Measurements from ENCODE around the gene IL17C. TPM values are rescaled to one million over a fixed set of nuclear protein-coding genes. Genes with fewer than 3 reads are reported as not detected.

IL17C gene
- polyA plus RNA-seq (2012; ENCODE audit: insufficient read depth, insufficient read length), result not detected

- no peak within 1 kb of the TSS for H3K4me3 ChIP-seq (ENCODE audit: low read length)
- DNase-seq (ENCODE audit: low read depth, low spot score), result no peak
These were observed at the start of gene IL17C for GRCh38 chr16:88638323-88639230. IL17C (plus strand) TSS chr16:88638572; CDS start chr16:88638642, 70 bp downstream.

GRCh38 chr16:88588754-88589153, 49.6 kb upstream of the IL17C start:
- H3K4me3 ChIP-seq (ENCODE audit: low read length), result peak overlapping the region; percentile 8; the same call in 1 of the 2 replicates

GRCh38 chr16:88589441-88589840, 48.9 kb upstream of the IL17C start:
- no peak overlapping the region for H3K4me3 ChIP-seq (ENCODE audit: low read length)
- no peak for DNase-seq (ENCODE audit: low read depth, low spot score)

More at GRCh38 chr16:88588754-88589153, 49.6 kb upstream of the IL17C start:
- peak; percentile 76 for DNase-seq (ENCODE audit: low read depth, low spot score)

GRCh38 chr16:88591577-88592021, 46.8 kb upstream of the IL17C start:
- no peak for DNase-seq (ENCODE audit: low read depth, low spot score)
- no peak overlapping the region for H3K4me3 ChIP-seq (ENCODE audit: low read length)

GRCh38 chr16:88593061-88593460, 45.3 kb upstream of the IL17C start:
- no peak overlapping the region for H3K4me3 ChIP-seq (ENCODE audit: low read length)
- no peak for DNase-seq (ENCODE audit: low read depth, low spot score)

GRCh38 chr16:88593489-88593888, 44.9 kb upstream of the IL17C start:
- H3K4me3 ChIP-seq (ENCODE audit: low read length), result no peak overlapping the region
- no peak for DNase-seq (ENCODE audit: low read depth, low spot score)

- H3K4me3 ChIP-seq (ENCODE audit: low read length), result no peak overlapping the region
- DNase-seq (ENCODE audit: low read depth, low spot score), result no peak
These were observed 44.5 kb upstream of the IL17C start for GRCh38 chr16:88593910-88594309.

- DNase-seq (ENCODE audit: low read depth, low spot score), result no peak
- H3K4me3 ChIP-seq (ENCODE audit: low read length), result no peak overlapping the region
These were observed 43.3 kb upstream of the IL17C start for GRCh38 chr16:88595101-88595500.

- no peak overlapping the region for H3K4me3 ChIP-seq (ENCODE audit: low read length)
- no peak for DNase-seq (ENCODE audit: low read depth, low spot score)
These were observed 42.5 kb upstream of the IL17C start for GRCh38 chr16:88595921-88596320.

GRCh38 chr16:88596483-88596882, 41.9 kb upstream of the IL17C start:
- no peak for DNase-seq (ENCODE audit: low read depth, low spot score)
- no peak overlapping the region for H3K4me3 ChIP-seq (ENCODE audit: low read length)

- DNase-seq (ENCODE audit: low read depth, low spot score), result peak; percentile 44
- H3K4me3 ChIP-seq (ENCODE audit: low read length), result no peak overlapping the region
These were observed 40.4 kb upstream of the IL17C start for GRCh38 chr16:88597856-88598491.

GRCh38 chr16:88599092-88599733, 39.2 kb upstream of the IL17C start:
- no peak for DNase-seq (ENCODE audit: low read depth, low spot score)
- no peak overlapping the region for H3K4me3 ChIP-seq (ENCODE audit: low read length)

- no peak overlapping the region for H3K4me3 ChIP-seq (ENCODE audit: low read length)
These were observed 38.4 kb upstream of the IL17C start for GRCh38 chr16:88599825-88600538.

GRCh38 chr16:88600539-88600896, 37.9 kb upstream of the IL17C start:
- no peak for DNase-seq (ENCODE audit: low read depth, low spot score)
- no peak overlapping the region for H3K4me3 ChIP-seq (ENCODE audit: low read length)

More at GRCh38 chr16:88599825-88600538, 38.4 kb upstream of the IL17C start:
- peak; percentile 87 for DNase-seq (ENCODE audit: low read depth, low spot score)

GRCh38 chr16:88601313-88602036, 36.9 kb upstream of the IL17C start:
- no peak for DNase-seq (ENCODE audit: low read depth, low spot score)
- no peak overlapping the region for H3K4me3 ChIP-seq (ENCODE audit: low read length)

- no peak for DNase-seq (ENCODE audit: low read depth, low spot score)
- H3K4me3 ChIP-seq (ENCODE audit: low read length), result no peak overlapping the region
These were observed 36.3 kb upstream of the IL17C start for GRCh38 chr16:88602091-88602490.

GRCh38 chr16:88605186-88606147, 32.9 kb upstream of the IL17C start:
- DNase-seq (ENCODE audit: low read depth, low spot score), result no peak
- no peak overlapping the region for H3K4me3 ChIP-seq (ENCODE audit: low read length)
